ENCODE results near the gene PCED1A. TPM values are rescaled to one million over a fixed set of nuclear protein-coding genes. Genes with fewer than 3 reads are reported as not detected.

Gene PCED1A
- total and polyA plus RNA-seq, 9 of the 15 experiments (the other 6 are each of a cell fraction or from before 2014, with no cell fraction given): 1.5 to 11.5 (median 5.9) TPM

DNA sequence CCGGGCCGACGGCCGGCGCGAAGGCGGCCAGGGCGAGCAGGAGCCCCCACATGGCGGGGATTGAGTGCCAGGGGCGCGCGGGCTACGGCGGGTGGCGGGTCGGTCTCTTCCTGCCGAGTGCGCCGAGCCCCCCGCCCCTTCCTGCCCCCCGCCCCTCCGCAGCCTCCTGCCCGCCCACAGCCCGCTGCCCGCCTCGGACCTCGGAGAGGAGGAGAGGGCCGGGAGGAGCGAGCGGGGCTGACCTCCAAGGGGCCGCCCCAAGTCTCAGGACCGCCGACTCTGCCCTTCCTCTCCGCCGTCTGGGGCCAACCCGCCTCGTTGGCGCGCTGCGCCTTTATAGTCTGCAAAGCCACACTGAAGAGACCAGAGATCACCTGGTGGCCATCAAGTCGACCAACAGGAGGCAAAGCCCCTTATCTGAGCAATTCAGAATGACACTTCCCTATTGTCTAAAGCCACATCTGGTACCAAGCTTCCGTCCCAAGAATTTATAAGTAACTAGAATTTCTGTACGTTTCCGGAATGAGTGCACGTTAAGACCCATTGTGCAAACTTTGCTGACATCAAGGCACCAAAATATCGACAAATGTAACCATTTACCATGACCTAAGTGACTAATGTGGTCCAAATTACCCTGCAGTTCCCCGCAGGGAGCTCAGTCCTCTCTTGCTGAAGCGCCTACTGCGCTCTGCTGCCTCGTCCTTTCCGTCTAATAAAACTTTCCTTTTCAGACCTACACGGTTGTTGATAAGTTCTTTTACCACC, 39.8 kb downstream of the PCED1A start, which contains the start of gene CPXM1 (continued):
- TF ChIP-seq TAL1 (IDR thresholded peaks at IDR 0.05) (peak; percentile 90), RBM14 (IDR thresholded peaks at IDR 0.05; ENCODE audit: borderline replicate concordance, insufficient read depth, low read depth, low read length) (no peak), FOXM1 (IDR thresholded peaks at IDR 0.05; ENCODE audit: low read depth) (0 out of 2 replicates have a peak, but pooled peaks have one; percentile 31), FOXM1 (CRISPR knock-in tag; IDR thresholded peaks at IDR 0.05; ENCODE audit: low read depth) (no peak), NFE2 (IDR thresholded peaks at IDR 0.05; ENCODE audit: low read depth) (0 out of 2 replicates have a peak, but pooled peaks have one; percentile 2), ZNF444 (CRISPR knock-in tag; IDR thresholded peaks at IDR 0.05) (no peak), KLF1 (tag; IDR thresholded peaks at IDR 0.05) (no peak), ERF (CRISPR knock-in tag; IDR thresholded peaks at IDR 0.05) (no peak), ZNF764 (CRISPR knock-in tag; IDR thresholded peaks at IDR 0.05; ENCODE audit: low read depth) (no peak), CBX3 (IDR thresholded peaks at IDR 0.05; ENCODE audit: borderline replicate concordance in 1 of 2, low read length in 2 of 2) (0 out of 3 replicates have a peak, but pooled peaks of 1 of the 2 experiments have one; percentile 14), SMARCA5 (IDR thresholded peaks at IDR 0.05) (no peak), NEUROD1 (IDR thresholded peaks at IDR 0.05; ENCODE audit: borderline replicate concordance, low read depth, low read length, partially characterized antibody) (no peak), GATA2 (CRISPR knock-in tag; IDR thresholded peaks at IDR 0.05) (peak; percentile 85), ILK (tag; IDR thresholded peaks at IDR 0.05; ENCODE audit: borderline replicate concordance, low read depth) (no peak), NR2F6 (CRISPR knock-in tag; IDR thresholded peaks at IDR 0.05) (no peak), MCM5 (IDR thresholded peaks at IDR 0.05; ENCODE audit: low read depth) (no peak)
- TF ChIP-seq, protein P1, sequence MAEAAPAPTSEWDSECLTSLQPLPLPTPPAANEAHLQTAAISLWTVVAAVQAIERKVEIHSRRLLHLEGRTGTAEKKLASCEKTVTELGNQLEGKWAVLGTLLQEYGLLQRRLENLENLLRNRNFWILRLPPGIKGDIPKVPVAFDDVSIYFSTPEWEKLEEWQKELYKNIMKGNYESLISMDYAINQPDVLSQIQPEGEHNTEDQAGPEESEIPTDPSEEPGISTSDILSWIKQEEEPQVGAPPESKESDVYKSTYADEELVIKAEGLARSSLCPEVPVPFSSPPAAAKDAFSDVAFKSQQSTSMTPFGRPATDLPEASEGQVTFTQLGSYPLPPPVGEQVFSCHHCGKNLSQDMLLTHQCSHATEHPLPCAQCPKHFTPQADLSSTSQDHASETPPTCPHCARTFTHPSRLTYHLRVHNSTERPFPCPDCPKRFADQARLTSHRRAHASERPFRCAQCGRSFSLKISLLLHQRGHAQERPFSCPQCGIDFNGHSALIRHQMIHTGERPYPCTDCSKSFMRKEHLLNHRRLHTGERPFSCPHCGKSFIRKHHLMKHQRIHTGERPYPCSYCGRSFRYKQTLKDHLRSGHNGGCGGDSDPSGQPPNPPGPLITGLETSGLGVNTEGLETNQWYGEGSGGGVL (CRISPR knock-in tag; IDR thresholded peaks at IDR 0.05): no peak
- TF ChIP-seq, protein P2, sequence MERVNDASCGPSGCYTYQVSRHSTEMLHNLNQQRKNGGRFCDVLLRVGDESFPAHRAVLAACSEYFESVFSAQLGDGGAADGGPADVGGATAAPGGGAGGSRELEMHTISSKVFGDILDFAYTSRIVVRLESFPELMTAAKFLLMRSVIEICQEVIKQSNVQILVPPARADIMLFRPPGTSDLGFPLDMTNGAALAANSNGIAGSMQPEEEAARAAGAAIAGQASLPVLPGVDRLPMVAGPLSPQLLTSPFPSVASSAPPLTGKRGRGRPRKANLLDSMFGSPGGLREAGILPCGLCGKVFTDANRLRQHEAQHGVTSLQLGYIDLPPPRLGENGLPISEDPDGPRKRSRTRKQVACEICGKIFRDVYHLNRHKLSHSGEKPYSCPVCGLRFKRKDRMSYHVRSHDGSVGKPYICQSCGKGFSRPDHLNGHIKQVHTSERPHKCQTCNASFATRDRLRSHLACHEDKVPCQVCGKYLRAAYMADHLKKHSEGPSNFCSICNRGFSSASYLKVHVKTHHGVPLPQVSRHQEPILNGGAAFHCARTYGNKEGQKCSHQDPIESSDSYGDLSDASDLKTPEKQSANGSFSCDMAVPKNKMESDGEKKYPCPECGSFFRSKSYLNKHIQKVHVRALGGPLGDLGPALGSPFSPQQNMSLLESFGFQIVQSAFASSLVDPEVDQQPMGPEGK (CRISPR knock-in tag; IDR thresholded peaks at IDR 0.05; ENCODE audit: borderline replicate concordance): no peak
- TF ChIP-seq, protein P3, sequence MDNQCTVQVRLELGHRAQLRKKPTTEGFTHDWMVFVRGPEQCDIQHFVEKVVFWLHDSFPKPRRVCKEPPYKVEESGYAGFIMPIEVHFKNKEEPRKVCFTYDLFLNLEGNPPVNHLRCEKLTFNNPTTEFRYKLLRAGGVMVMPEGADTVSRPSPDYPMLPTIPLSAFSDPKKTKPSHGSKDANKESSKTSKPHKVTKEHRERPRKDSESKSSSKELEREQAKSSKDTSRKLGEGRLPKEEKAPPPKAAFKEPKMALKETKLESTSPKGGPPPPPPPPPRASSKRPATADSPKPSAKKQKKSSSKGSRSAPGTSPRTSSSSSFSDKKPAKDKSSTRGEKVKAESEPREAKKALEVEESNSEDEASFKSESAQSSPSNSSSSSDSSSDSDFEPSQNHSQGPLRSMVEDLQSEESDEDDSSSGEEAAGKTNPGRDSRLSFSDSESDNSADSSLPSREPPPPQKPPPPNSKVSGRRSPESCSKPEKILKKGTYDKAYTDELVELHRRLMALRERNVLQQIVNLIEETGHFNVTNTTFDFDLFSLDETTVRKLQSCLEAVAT (IDR thresholded peaks at IDR 0.05): no peak
- TF ChIP-seq, protein P4, sequence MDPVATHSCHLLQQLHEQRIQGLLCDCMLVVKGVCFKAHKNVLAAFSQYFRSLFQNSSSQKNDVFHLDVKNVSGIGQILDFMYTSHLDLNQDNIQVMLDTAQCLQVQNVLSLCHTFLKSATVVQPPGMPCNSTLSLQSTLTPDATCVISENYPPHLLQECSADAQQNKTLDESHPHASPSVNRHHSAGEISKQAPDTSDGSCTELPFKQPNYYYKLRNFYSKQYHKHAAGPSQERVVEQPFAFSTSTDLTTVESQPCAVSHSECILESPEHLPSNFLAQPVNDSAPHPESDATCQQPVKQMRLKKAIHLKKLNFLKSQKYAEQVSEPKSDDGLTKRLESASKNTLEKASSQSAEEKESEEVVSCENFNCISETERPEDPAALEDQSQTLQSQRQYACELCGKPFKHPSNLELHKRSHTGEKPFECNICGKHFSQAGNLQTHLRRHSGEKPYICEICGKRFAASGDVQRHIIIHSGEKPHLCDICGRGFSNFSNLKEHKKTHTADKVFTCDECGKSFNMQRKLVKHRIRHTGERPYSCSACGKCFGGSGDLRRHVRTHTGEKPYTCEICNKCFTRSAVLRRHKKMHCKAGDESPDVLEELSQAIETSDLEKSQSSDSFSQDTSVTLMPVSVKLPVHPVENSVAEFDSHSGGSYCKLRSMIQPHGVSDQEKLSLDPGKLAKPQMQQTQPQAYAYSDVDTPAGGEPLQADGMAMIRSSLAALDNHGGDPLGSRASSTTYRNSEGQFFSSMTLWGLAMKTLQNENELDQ (CRISPR knock-in tag; IDR thresholded peaks at IDR 0.05; ENCODE audit: borderline replicate concordance): no peak
